HG02798 (cell line): Measurements from ENCODE around the gene SF3A1.
A peak's percentile ranks its signal among the peaks of the same experiment; 100 is the strongest.

ENCODE experiments used
- ATAC-seq: cut with Tn5 transposase; IDR thresholded peaks from one replicate; pipeline ENCODE4 v1.9.1; 2021; ENCODE audit warnings: mild to moderate bottlenecking; ENCODE audit not compliant: unreplicated experiment, poor library complexity

SF3A1 gene

GRCh38 chr22:30386960-30387827 is 30.5 kb upstream of the SF3A1 start, which contains the start of gene RNF215:
Gene RNF215, minus strand, starts transcription at chr22:30387411. Its CDS starts 98 bp downstream, at chr22:30387313.
- peak; percentile 81 for ATAC-seq

GRCh38 chr22:30386608-30386959 is 29.9 kb upstream of the SF3A1 start:
- no peak for ATAC-seq

- ATAC-seq, result no peak
These were observed 29.2 kb upstream of the SF3A1 start for GRCh38 chr22:30385942-30386341.

GRCh38 chr22:30383061-30383460 is 26.4 kb upstream of the SF3A1 start:
- no peak for ATAC-seq

- ATAC-seq, result no peak
These were observed 25.6 kb upstream of the SF3A1 start for GRCh38 chr22:30382340-30382739.

GRCh38 chr22:30381264-30381663 is 24.6 kb upstream of the SF3A1 start:
- ATAC-seq, result no peak

GRCh38 chr22:30380011-30380410 is 23.3 kb upstream of the SF3A1 start:
- no peak for ATAC-seq

GRCh38 chr22:30375312-30375849 is 18.7 kb upstream of the SF3A1 start:
- no peak for ATAC-seq

GRCh38 chr22:30373331-30374325 is 16.9 kb upstream of the SF3A1 start:
- ATAC-seq, result no peak

GRCh38 chr22:30372915-30373314 is 16.2 kb upstream of the SF3A1 start:
- ATAC-seq, result no peak

- ATAC-seq, result no peak
These were observed 15.3 kb upstream of the SF3A1 start for GRCh38 chr22:30371981-30372380.

- ATAC-seq, result no peak
These were observed 14.6 kb upstream of the SF3A1 start for GRCh38 chr22:30371321-30371720.

- no peak for ATAC-seq
These were observed 14.0 kb upstream of the SF3A1 start for GRCh38 chr22:30370641-30371230.

- ATAC-seq, result no peak
These were observed 11.7 kb upstream of the SF3A1 start for GRCh38 chr22:30368420-30368819.

- no peak for ATAC-seq
These were observed 9.2 kb upstream of the SF3A1 start for GRCh38 chr22:30365891-30366290.

- ATAC-seq, result no peak
These were observed 6.1 kb upstream of the SF3A1 start for GRCh38 chr22:30362651-30363281.

GRCh38 chr22:30361916-30362650 is 5.4 kb upstream of the SF3A1 start:
- no peak for ATAC-seq

- ATAC-seq, result no peak
These were observed 1.8 kb upstream of the SF3A1 start for GRCh38 chr22:30358541-30358940.

- ATAC-seq, result no peak
These were observed 1.0 kb upstream of the SF3A1 start for GRCh38 chr22:30357650-30358215.
